ENCODE data around the gene POU2AF1.

DNA sequence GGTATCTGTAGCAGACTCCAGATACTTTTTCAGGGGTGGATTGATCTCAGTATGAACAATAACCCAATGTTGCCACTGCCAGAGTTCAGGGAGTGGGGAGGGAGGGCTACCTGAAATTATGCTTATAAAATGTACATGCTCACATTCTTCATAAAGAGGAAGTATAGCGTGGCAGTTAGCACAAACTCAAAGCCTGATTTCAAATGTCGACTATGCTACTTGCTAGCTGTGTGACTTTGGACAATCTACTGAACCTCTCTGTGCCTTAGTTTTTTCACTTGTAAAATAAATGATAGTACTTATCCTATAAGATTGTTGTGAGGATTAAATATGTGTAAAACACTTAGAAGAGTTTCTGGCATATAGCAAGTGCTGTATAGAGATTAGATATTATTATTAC lies 26.5 kb upstream of the POU2AF1 start:
- TF ChIP-seq, protein P1, sequence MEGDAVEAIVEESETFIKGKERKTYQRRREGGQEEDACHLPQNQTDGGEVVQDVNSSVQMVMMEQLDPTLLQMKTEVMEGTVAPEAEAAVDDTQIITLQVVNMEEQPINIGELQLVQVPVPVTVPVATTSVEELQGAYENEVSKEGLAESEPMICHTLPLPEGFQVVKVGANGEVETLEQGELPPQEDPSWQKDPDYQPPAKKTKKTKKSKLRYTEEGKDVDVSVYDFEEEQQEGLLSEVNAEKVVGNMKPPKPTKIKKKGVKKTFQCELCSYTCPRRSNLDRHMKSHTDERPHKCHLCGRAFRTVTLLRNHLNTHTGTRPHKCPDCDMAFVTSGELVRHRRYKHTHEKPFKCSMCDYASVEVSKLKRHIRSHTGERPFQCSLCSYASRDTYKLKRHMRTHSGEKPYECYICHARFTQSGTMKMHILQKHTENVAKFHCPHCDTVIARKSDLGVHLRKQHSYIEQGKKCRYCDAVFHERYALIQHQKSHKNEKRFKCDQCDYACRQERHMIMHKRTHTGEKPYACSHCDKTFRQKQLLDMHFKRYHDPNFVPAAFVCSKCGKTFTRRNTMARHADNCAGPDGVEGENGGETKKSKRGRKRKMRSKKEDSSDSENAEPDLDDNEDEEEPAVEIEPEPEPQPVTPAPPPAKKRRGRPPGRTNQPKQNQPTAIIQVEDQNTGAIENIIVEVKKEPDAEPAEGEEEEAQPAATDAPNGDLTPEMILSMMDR (IDR thresholded peaks at IDR 0.05) = no peak
- no peak for TF ChIP-seq POLR2A (IDR thresholded peaks at IDR 0.05)

Measured in esophagus squamous epithelium (tissue), 4 donors.